K562 (cell line): ENCODE data around the gene GPX1. TPM values are rescaled to one million over a fixed set of nuclear protein-coding genes. Genes with fewer than 3 reads are reported as not detected.

Source experiments
- ATAC-seq: fragments of 200-7000 bp; cut with Tn5 transposase; 3 replicates; pipeline ENCODE4 v1.9.1; 2020; ENCODE audit warnings: moderate library complexity
- BruUV-seq: library from RNA; stranded (reverse); fragments of 400-500 nt; replicated peaks from 2 replicates; lab custom pipeline; 2021; lab: Mats Ljungman, UMichigan
- CTCF ChIA-PET: fragments of 300-600 bp; formaldehyde crosslinking; extraction: SDS; loops from one replicate; lab custom pipeline; 2021; ENCODE audit warnings: low intra/inter-chr PET ratio; lab: Yijun Ruan, JAX
- POLR2A ChIA-PET: fragments of 300-600, 350-650 bp; sonication (Branson Sonifier 250); formaldehyde crosslinking; extraction: SDS; loops from one replicate; lab custom pipeline; 2021; ENCODE audit warnings: antibody characterized with exemption, inconsistent platforms; lab: Yijun Ruan, JAX
- DNase-seq, 4 experiments: peaks; one replicate each; pipeline versions ENCODE4 v3.0.0 to v3.0.0-alpha.2; 2011 to 2018; ENCODE audit warnings: low spot score in 3 of 4, mixed read lengths in 3 of 4; ENCODE audit errors: extremely low read depth in 1 of 4
- FAIRE-seq: peaks from 2 replicates; lab custom pipeline; 2011; peaks lifted over from hg19 to GRCh38; lab: Jason Lieb, UNC
- H2AFZ ChIP-seq: 2 replicates; pipeline ENCODE4 v1.6.0; 2011; ENCODE audit warnings: low read depth, low read length, control low read depth, inconsistent platforms
- H3K27ac ChIP-seq: fragments of 200-600 bp; 3 replicates; pipeline ENCODE4 v1.8.0; 2011; ENCODE audit warnings: low read depth, mild to moderate bottlenecking, control low read depth, inconsistent platforms, low read length, moderate library complexity, mixed read lengths; ENCODE audit errors: extremely low read depth
- H3K27me3 ChIP-seq, 2 experiments: fragments of 300-600 bp in 1 of 2; 2 replicates in 1 of 2; 3 replicates in 1 of 2; pipeline versions ENCODE4 v1.6.0 to v1.8.0; 2011; ENCODE audit warnings: inconsistent platforms in 2 of 2, low read length in 2 of 2, mild to moderate bottlenecking in 1 of 2, mixed read lengths in 1 of 2, moderate library complexity in 1 of 2; ENCODE audit not compliant: control insufficient read depth in 2 of 2, insufficient read depth in 2 of 2
- H3K36me3 ChIP-seq: fragments of 300-600 bp; 3 replicates; pipeline ENCODE4 v1.8.0; 2011; ENCODE audit warnings: mild to moderate bottlenecking, low read length, inconsistent platforms; ENCODE audit not compliant: control insufficient read depth, insufficient read depth
- H3K4me1 ChIP-seq, 2 experiments: fragments of 200-600 bp in 1 of 2; replicated peaks in 1 of 2; 2 replicates in 1 of 2; 3 replicates in 1 of 2; pipeline versions ENCODE4 v1.5.1 to v1.8.0; 2011; ENCODE audit warnings: inconsistent platforms in 2 of 2, low read length in 2 of 2, mild to moderate bottlenecking in 1 of 2, mixed read lengths in 1 of 2, moderate library complexity in 1 of 2; ENCODE audit not compliant: control insufficient read depth in 2 of 2, insufficient read depth in 2 of 2
- H3K4me2 ChIP-seq: 2 replicates; pipeline ENCODE4 v1.6.1; 2011; ENCODE audit warnings: low read length, control low read depth, inconsistent platforms, mixed read lengths; ENCODE audit not compliant: insufficient read depth
- H3K4me3 ChIP-seq: fragments of 200-600 bp; sonication (generic), shearing (Covaris generic); 2 replicates; pipeline ENCODE4 v1.5.1; 2016; ENCODE audit warnings: control low read depth, inconsistent platforms
- H3K79me2 ChIP-seq: fragments of 200-600 bp; 3 replicates; pipeline ENCODE4 v1.8.0; 2011; ENCODE audit warnings: low read length, inconsistent platforms; ENCODE audit not compliant: control insufficient read depth, insufficient read depth
- H3K9ac ChIP-seq, 2 experiments: 2 replicates each; pipeline versions ENCODE4 v1.6.0 to v1.6.1; 2011; ENCODE audit warnings: low read depth in 2 of 2, low read length in 2 of 2, control low read depth in 1 of 2, inconsistent platforms in 1 of 2, mild to moderate bottlenecking in 1 of 2, mixed read lengths in 1 of 2; ENCODE audit not compliant: insufficient read depth in 1 of 2
- H3K9me1 ChIP-seq: one replicate; pipeline ENCODE4 v1.6.0; 2011; ENCODE audit warnings: inconsistent platforms, mild to moderate bottlenecking, low read length, moderate library complexity; ENCODE audit not compliant: control insufficient read depth, insufficient read depth
- H3K9me3 ChIP-seq: replicated peaks from 2 replicates; pipeline ENCODE4 v1.5.1; 2011; ENCODE audit warnings: low read depth, low read length, inconsistent platforms; ENCODE audit not compliant: control insufficient read depth, insufficient read depth
- H4K20me1 ChIP-seq: replicated peaks from 2 replicates; pipeline ENCODE4 v1.6.1; 2011; ENCODE audit warnings: low read length, inconsistent platforms, mixed read lengths; ENCODE audit not compliant: control insufficient read depth, insufficient read depth
- CREBBP ChIP-seq: IDR thresholded peaks from one replicate; pipeline ENCODE4 v1.6.1; 2012; ENCODE audit warnings: low read depth, mild to moderate bottlenecking, control low read depth, inconsistent platforms, low read length
- FOSL1 ChIP-seq: fragments of 200-800 bp; sonication (Bioruptor generic); conservative IDR thresholded peaks from 2 replicates; pipeline ENCODE4 v1.6.1; 2016; ENCODE audit warnings: missing genetic modification characterization, missing compliant biosample characterization
- FOXK1 ChIP-seq: sonication (generic); formaldehyde crosslinking; IDR thresholded peaks from 2 replicates; pipeline ENCODE4 v1.8.0; 2022; ENCODE audit warnings: missing genetic modification reagents, mild to moderate bottlenecking, borderline replicate concordance
- GABPA ChIP-seq: fragments of 200-800 bp; sonication (Bioruptor generic); conservative IDR thresholded peaks from 2 replicates; pipeline ENCODE4 v1.6.1; 2016; ENCODE audit warnings: low read depth, missing genetic modification characterization, missing compliant biosample characterization
- KLF13 ChIP-seq: fragments of 450-650 bp; IDR thresholded peaks from 2 replicates; pipeline ENCODE4 v1.6.1; 2016; ENCODE audit warnings: missing genetic modification characterization, low read depth, mild to moderate bottlenecking, missing compliant biosample characterization, moderate library complexity, borderline replicate concordance
- MTF1 ChIP-seq: fragments of 250-450 bp; sonication (Bioruptor Pico); IDR thresholded peaks from 2 replicates; pipeline ENCODE4 v1.9.0; 2021; ENCODE audit warnings: moderate library complexity, mild to moderate bottlenecking, inconsistent platforms, borderline replicate concordance
- PHTF2 ChIP-seq: fragments of 250-450 bp; sonication (Bioruptor Pico); IDR thresholded peaks from 2 replicates; pipeline ENCODE4 v1.5.0; 2021; ENCODE audit warnings: mild to moderate bottlenecking
- STAT5A ChIP-seq: IDR thresholded peaks from 2 replicates; pipeline ENCODE4 v1.6.1; 2012; ENCODE audit warnings: low read length, inconsistent platforms, borderline replicate concordance
- TEAD2 ChIP-seq: fragments of 450-650 bp; IDR thresholded peaks from 2 replicates; pipeline ENCODE4 v1.6.1; 2016; ENCODE audit warnings: missing genetic modification characterization, control low read depth, missing compliant biosample characterization
- U2AF1 ChIP-seq: fragments of 200-400 bp; formaldehyde crosslinking; optimal IDR thresholded peaks from 2 replicates; pipeline ENCODE3; 2017; ENCODE audit warnings: mild to moderate bottlenecking, low read depth, low read length, moderate library complexity
- ZFP30 ChIP-seq: fragments of 250-450 bp; sonication (Bioruptor Pico); IDR thresholded peaks from 2 replicates; pipeline ENCODE4 v1.8.0; 2022; ENCODE audit warnings: moderate library complexity, mild to moderate bottlenecking, inconsistent platforms, borderline replicate concordance
- ZNF583 ChIP-seq: fragments of 250-450 bp; sonication (Bioruptor Pico); IDR thresholded peaks from 2 replicates; pipeline ENCODE4 v1.4.0; 2020
- WGBS: fragments of 100-300 bp; shearing (Covaris generic); methylation state at CpG from one replicate; pipeline ENCODE4 v1.1.6; 2016; ENCODE audit warnings: low coverage, mixed read lengths; ENCODE audit not compliant: insufficient coverage; ENCODE audit errors: missing lambda C conversion rate; 5-methylcytosine and 5-hydroxymethylcytosine counted together
- in situ Hi-C: fragments of 300-500 bp; cut with MboI; formaldehyde crosslinking; loops from 4 replicates; pipeline ENCODE4 v1.15.0; 2018; ENCODE audit warnings: inconsistent platforms, mixed read lengths
- intact Hi-C: fragments of 100-400 bp; cut with micrococcal nuclease; formaldehyde crosslinking; loops from 2 replicates; pipeline ENCODE4 v1.14.2; 2022
- polyA plus RNA-seq, 8 experiments: library from polyadenylated mRNA; depleted of rRNA in 4 of 8; stranded (reverse) in 5 of 8; unstranded in 3 of 8; fragments of >200 nt; fragmentation: Nextera tagmentation in 2 of 8; fragmentation: Illumina TruSeq in 1 of 8; extraction: Ambion mirVana in 2 of 8; extraction: Trizol in 1 of 8; gene quantifications; 2 replicates each; pipeline versions ENCODE4 v1.2.1 to v1.2.3, GENCODE V29; 2011 to 2014; ENCODE audit warnings: inconsistent platforms in 1 of 8, missing spikeins in 1 of 8
- total RNA-seq, 7 experiments: library from RNA; depleted of rRNA in 6 of 7; stranded (reverse); fragments of >200 nt in 6 of 7; fragmentation: Illumina TruSeq in 2 of 7; extraction: Trizol in 2 of 7; gene quantifications; 2 replicates each; pipeline versions ENCODE4 v1.2.1 to v1.2.3, GENCODE V29; 2011 to 2021; ENCODE audit warnings: low replicate concordance in 1 of 7
- TF ChIP-seq, protein P1 (sequence below): fragments of 250-450 bp; sonication (Bioruptor Pico); IDR thresholded peaks from 2 replicates; pipeline ENCODE4 v1.8.0; 2021; ENCODE audit warnings: moderate library complexity, mild to moderate bottlenecking, inconsistent platforms
- TF ChIP-seq, protein P2 (sequence below), 2 experiments: fragments of 200-800 bp in 1 of 2; sonication (Bioruptor generic) in 1 of 2; sonication (generic) in 1 of 2; formaldehyde crosslinking in 1 of 2; IDR thresholded peaks in 1 of 2; conservative IDR thresholded peaks in 1 of 2; 2 replicates each; pipeline versions ENCODE4 v1.5.0 to v1.6.1; 2016 to 2020; ENCODE audit warnings: missing compliant biosample characterization in 1 of 2, missing genetic modification characterization in 1 of 2, missing genetic modification reagents in 1 of 2

Gene GPX1
- total and polyA plus RNA-seq, 9 of the 15 experiments (the other 6 are each of a cell fraction or from before 2014, with no cell fraction given) = 0.08 to 1.3 (median 0.21) TPM; not detected in 5

DNA sequence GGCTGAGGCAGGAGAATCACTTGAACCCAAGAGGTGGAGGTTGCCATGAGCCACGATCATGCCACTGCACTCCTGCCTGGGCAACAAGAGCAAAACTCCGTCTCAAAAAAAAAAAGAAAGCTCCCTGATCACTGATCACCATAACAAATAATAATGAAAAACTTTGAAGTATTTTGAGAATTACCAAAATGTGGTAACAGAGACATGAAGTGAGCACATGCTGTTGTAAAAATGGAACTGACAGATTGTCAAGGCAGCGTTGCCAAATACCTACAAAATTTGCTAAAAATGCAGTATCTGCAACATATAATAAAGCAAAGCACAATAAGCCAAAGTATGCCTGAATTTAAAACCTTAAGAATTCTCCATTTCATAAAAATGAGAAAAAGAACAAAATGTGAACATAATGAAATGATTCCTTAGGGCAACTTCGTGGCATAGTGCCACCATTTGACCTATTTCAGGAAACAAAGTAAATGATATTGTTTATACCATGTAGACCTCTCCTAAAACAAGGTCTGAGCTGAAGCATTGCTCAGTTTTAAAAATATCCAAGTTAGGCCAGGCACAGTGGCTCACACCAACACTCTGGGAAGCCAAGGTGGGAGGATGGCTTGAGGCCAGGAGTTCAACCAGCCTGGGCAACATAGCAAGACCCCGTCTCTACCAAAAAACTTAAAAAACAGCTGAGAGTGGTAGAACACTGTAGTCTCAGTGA, 24.1 kb downstream of the GPX1 start (continued):
- TF ChIP-seq U2AF1 = no peak
- no peak for TF ChIP-seq CREBBP
- no peak for TF ChIP-seq KLF13 (tag)
- TF ChIP-seq STAT5A = no peak
- TF ChIP-seq FOXK1 (CRISPR knock-in tag) = no peak
- TF ChIP-seq ZFP30 (CRISPR knock-in tag) = no peak
- TF ChIP-seq ZNF583 (CRISPR knock-in tag) = no peak
- TF ChIP-seq PHTF2 (CRISPR knock-in tag) = no peak

DNA sequence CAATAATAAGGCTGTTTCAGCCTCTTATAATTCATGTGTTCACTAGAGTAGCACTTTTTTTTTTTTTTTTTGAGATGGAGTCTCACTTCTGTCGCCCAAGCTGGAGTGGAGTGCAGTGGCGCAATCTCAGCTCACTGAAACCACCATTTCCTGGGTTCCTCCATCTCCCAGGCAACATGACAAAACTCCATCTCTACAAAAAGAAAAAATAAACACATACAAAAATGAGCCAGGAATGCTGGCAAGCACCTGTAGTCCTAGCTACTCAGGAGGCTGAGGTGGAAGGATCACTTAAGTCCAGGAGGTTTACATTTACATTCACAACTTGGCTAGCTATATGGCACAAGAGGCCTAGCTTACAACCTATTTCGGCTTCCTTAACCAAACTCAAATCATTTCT, 25.1 kb downstream of the GPX1 start:
- no peak for DNase-seq
- Histone ChIP-seq H3K9me1 (no peaks in the 10 kb centered on the region), H3K9ac (no peak overlapping the region), H3K9me3 (no peaks in the 10 kb centered on the region), H2AFZ (no peak overlapping the region), H3K27me3 (no peaks in the 10 kb centered on the region), H3K27ac (no peak overlapping the region), H4K20me1 (no peaks in the 10 kb centered on the region), H3K79me2 (peaks cover 15% of the 10 kb centered on the region), H3K36me3 (peaks cover 62% of the 10 kb centered on the region), H3K4me2 (no peak overlapping the region), H3K4me1 (no peaks in the 10 kb centered on the region)
- WGBS = 100% methylated on average over 1 of the region's 3 CpGs
- in situ Hi-C loops = no loop called here
- no TSS peak for BruUV-seq
- POLR2A ChIA-PET = interaction anchor here (1.0 kb wide), 1 partner anchor 54 kb away, joined by 3 read pairs; no protein-coding TSS in a partner anchor
- TF ChIP-seq FOSL1 (tag) = no peak
- TF ChIP-seq MTF1 = no peak
- TF ChIP-seq, protein P1, sequence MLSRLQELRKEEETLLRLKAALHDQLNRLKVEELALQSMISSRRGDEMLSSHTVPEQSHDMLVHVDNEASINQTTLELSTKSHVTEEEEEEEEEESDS (CRISPR knock-in tag) = no peak
- TF ChIP-seq, protein P2, sequence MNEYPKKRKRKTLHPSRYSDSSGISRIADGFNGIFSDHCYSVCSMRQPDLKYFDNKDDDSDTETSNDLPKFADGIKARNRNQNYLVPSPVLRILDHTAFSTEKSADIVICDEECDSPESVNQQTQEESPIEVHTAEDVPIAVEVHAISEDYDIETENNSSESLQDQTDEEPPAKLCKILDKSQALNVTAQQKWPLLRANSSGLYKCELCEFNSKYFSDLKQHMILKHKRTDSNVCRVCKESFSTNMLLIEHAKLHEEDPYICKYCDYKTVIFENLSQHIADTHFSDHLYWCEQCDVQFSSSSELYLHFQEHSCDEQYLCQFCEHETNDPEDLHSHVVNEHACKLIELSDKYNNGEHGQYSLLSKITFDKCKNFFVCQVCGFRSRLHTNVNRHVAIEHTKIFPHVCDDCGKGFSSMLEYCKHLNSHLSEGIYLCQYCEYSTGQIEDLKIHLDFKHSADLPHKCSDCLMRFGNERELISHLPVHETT (CRISPR knock-in tag; conservative IDR thresholded peaks at IDR 0.05 in 1 of 2, IDR thresholded peaks at IDR 0.05 in 1 of 2) = no peak
- TF ChIP-seq GABPA (tag) = no peak
- TF ChIP-seq TEAD2 = no peak
- TF ChIP-seq, all 486 proteins: peak for 0
- CTCF ChIA-PET = no interaction called here
- no peak for ATAC-seq
- FAIRE-seq = no peak
- no peak overlapping the region for H3K4me3 ChIP-seq
- intact Hi-C loops = no loop called here
